GM19468 (cell line): Measurements from ENCODE around the gene NSF.
"Not testable (repeated sequence)": the region's sequence is repeated elsewhere in the genome, so short reads cannot be mapped to it uniquely, and the experiment has no call there.

Experiments
- ATAC-seq: cut with Tn5 transposase; IDR thresholded peaks from one replicate; pipeline ENCODE4 v1.9.1; 2021; ENCODE audit warnings: mild to moderate bottlenecking, moderate library complexity, moderate number of reproducible peaks; ENCODE audit not compliant: unreplicated experiment; ENCODE audit errors: extremely low read depth

Gene NSF

DNA sequence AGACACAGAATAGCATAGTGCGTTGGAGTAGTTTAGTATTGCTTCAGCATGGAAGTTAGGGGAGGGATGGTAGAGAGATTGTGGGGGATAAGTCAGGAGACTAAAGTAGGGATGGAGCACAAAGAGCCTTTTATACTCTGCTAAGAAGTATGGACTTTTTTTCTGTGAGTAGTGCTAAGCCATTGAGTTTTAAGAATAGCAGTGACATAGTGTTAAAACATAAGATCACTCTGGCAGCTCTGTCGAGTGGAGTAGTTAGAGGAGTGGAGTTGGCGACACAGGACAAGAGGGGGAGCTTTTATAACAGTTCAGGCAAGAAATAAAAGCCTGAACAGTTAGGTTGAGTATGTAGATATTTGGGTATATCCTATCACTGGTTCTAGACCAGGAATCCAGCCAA is 106.1 kb downstream of the NSF start:
- not testable (repeated sequence) for ATAC-seq

DNA sequence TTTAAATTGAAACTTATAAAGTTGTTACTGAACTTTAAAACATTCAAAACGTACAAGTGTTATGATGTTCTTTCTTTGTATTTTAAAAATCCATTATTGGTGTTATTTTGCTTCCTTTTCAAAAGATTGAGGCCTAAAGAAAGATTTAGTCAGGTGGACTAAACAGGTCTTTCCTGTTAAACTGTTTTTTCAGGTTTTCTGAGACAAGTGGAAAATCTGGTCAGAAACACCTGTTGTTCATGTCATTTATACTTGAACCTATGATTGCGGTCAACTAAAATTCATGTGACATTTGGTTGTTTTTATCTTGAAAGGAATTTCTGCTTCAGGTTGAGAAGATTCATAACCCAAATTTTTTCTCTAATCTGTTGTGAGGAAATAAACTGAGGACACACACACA is 108.5 kb downstream of the NSF start:
- ATAC-seq = not testable (repeated sequence)

DNA sequence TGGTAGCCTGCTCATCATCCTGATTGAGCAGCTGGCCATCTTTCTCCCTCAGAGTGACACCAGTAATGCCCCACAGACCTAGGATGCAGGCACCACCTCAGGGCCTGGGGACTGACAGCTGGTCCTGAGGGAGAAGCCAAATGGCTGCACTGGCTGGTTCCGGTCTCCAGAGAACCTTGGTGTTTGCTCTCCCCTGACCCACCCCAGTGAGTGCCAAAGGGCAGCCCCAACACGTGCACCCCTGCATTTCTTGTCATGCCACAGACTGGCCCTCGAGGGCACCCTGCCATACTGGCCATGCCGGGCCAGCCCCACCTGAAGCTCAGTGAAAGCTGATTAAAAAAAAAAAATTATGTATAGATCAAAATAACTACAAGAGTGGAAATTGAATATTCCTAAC is 127.5 kb downstream of the NSF start:
- no peak for ATAC-seq

DNA sequence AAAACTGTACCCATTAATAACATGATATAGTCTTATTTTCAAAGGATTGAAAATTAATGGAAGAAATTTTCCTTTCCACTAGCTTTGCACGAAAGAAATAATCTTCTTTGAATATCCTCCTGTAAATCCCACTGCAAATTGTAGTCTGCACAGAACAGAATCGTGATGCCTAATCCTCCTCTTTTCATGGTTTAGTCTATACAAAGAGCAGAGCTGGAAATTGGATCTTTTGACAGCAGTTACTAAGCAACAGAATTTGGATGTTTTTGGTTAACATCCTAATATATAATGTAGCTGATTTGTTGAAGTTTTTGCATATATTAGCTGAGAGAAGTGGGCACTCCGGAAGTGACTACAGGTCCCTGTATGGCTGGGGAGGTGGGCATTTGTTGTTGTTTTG is 129.4 kb downstream of the NSF start:
- ATAC-seq = no peak

DNA sequence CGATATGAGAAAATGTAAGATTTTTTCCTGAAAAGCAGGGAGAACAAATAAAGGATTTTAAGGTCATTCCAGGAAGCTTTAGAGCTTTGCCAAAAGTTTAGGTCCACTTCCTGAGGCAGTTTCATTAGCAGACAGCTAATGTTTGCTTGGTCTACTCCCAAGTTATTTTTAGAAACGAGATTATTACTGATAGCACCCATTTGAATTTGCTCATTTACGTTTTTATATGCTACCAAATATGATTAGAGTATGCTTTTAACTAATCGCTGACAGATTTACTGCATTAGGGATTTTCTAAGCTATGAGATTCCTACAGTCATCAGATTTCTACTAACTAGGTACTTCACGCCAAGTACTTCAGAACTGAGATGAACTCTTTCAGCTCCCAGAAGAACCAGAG is 129.9 kb downstream of the NSF start:
- no peak for ATAC-seq

DNA sequence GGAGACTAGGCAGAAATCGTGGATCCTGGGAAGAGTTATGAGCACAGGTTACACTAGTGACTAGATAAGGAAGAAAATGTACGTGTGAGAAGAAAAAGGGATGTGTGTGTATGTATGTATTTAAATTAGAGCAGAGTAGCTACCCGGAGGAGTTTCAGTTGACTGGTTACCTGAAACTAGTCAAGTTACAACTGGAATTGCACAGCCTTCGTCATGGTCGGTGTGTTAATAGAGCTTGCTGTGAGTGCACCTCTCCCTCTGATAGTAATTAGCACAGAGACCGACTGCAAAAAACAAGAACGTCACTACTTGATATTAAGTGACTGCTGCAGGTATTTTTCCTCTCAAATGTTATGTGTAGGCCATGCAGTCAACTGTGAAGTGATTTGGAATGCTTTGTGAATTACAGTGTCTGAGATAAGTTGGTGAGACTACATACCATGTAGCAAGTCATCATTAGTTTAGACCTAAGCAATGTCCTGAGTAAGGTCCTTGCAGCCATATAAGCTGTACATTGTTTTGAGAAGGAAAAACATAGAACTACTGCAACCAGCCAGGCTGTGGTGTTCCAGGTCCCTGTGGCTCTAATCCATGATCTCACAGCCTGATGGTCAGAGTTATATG is 132.3 kb downstream of the NSF start:
- no peak for ATAC-seq

DNA sequence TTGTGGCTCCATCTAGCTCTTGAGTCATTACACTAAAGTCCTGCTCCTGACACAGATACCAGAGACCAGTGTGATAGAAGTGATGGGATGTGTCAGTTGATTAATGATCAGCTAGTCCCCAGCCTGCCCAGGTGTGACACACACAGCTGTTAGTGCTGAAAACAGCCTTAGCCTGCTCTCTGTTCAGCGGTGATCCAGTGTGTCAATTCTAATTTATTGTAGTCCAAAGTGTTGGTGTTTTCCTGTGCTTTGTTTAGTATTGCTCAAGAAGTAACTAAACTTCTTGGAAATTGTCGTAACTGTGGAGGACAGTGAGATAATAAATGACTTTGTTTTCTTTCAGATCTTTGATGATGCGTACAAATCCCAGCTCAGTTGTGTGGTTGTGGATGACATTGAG is 135.7 kb downstream of the NSF start:
- ATAC-seq = no peak

DNA sequence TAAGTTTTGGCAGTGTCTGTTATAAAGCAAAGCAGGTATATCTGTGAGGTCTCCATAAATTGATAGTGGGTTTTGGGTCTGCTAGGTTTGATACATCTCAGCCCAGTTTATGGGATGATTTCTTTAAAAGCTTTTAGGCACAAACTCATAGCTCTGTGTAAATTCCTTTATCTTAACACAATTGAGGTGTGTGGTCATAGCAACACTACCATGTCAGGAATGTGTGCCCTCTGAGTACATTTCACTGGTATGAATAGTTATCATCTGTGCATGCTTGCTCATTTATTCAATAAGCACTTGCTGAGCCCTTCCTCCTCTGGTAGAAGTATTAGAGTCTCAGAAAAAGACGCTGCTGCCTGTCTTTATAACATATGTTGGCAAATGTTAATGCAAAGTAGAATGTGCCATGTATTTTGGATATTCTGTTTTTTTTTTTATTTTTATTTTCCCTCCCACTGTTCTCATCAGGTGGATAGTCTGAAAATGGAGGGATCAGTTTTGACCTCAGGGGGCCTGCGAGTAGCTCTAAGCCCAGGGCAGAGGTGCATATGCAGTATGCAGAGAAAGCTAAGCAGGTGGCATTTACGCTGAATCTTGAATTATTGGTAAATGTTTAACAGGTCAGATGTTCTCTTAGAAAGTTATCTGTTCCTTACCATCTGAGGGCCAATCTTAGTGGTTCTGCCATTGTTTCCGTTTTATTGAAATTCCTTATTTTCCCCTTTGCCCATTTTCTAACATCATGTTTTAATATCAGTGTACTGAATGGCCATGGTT is 137.3 kb downstream of the NSF start:
- ATAC-seq = no peak

DNA sequence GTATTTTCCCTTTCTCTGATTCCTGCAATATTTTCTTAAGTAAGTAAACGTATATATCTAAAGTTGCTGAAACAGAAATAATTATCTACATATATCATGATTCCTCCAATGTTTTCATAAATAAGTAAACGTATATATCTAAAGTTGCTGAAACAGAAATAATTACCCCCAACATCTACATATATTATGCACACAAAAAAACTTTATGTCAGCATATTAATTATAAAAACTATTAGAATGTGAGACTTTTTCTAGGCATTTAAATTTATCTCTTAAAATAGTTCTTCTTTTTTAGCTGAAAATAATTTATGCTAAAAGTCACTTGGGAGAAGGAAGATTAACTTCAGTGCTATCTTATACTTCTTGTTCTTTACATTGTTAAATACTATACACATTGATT is 139.6 kb downstream of the NSF start:
- no peak for ATAC-seq

DNA sequence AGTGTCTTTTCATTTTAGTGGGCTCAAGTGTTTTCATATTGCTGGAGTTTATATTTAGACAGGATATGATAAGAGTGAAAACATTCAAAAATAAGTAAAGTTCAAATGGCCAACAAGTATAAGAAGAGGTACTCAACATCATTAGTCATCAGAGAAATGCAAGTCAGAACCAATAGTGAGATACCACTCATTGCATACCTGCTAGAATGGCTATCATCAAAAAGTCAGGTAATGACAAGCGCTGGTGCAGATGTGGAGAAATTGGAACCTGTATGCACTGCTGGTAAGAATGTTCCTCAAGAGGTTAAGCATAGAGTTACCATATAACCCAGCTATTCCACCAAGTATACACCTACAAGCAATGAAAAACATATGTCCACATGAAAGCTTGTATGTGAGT is 140.2 kb downstream of the NSF start:
- no peak for ATAC-seq

DNA sequence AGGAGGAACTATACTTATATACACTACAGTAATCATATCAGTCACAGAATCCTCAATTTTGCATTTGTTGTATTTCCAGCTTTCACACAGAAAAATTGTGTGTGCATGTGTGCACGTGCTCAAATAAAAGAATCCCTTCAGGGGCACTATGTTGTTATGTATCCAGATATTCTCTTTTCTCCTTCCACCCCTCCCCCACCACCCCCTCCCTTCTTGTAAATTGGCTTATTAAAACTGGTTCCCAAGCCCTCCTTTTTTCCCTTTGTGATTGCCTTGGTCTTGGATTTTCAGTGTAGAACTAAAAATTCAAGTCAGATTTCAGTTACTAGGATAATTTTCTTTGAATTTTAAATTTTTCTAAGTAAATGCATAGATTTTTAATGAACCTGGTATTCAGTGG is 141.7 kb downstream of the NSF start:
- no peak for ATAC-seq

DNA sequence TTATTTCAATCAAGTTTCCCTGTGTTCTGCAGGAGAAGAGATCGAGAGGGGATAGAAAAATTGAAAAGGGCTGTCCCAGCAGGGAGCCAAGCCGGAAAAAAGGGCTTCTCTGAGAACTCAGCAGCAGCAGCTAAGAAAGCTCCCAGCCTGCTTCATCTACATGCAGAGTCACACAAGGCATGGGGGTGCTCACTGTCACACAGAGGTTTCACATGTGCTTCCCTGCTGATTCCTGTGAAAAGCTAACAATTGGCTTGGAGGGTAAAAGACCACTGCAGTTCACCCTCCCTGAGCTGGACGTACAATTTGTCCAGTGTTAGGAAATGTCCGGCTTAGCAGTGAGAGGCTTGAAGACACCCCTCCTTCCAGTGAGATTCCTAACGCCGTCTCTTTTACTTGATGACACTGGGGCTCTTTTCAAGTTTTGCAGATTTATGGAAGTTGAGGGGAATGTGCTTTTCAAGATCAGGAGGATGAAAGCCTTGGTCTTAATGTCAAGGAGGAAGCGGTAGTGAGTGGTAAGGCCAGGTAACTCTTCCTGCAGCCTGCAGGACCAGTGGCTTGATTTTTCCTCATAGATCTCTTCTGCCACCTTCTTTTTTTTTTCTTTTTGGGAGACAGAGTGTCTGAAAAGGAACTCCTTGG is 142.4 kb downstream of the NSF start:
- no peak for ATAC-seq

DNA sequence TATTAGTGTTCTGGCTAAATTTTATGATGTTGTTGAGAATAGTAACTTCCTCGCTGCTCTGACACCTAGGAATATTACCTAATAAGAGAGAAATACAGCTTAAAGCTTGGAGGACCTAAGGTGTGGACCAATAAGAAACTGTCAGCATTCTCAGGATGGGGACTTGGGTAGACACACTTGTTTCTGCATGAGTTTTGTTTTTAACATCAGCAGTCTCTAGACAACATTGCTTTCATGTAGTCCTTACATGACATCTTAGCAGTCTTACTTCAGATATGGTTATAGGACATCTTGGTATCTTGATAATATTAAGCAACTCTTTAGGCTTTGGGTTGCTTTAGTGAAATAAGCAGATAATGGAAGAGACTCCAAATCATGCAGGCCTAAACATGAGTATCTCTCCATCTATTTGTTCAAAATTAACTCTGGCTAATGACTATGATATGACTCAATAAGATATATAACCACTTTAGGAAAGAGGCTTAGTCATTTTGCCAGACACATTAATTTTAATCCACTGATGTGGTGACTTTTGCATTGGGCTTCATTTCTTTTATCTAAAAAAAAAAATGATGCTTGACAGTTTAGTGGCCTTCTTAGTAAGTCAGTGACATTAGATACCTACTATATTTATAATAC is 143.5 kb downstream of the NSF start:
- ATAC-seq = no peak

DNA sequence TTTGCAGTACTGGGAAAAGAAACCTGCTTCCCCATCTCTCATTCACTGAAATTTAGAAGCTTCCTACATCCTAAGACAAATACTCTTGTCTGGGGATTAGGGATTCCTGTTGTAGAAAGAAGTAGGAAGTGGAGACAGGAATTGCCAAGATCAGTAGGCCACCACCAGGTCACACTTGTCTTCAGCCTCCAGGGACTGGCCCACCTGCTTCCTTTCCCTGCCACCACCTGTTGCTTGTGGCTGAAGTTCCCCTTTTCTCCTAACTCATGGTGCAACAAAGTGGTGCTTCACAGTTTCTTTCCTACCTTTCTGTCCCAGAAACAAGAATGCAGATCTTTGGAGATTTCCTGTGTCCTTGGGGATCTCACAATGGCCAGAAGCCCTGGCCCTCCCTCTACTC is 145.6 kb downstream of the NSF start:
- no peak for ATAC-seq

DNA sequence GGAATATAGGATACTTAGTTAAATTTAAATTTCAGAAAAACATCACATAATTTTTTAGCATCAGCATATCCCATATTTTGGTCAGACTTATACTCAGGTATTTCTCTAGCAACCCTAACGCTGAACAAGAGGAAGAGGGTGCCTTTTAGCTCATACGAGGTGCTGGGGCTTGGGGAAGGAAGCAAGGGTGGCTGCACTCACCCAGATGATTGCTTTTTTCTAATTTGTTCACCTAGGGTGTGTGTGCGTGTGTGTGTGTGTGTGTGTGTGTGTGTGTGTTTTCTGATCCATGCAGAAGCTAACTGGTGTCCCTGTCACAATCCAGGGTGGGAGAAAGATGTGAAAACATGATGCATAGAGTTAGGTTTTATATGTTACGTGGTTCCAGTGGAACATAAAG is 146.9 kb downstream of the NSF start:
- no peak for ATAC-seq

DNA sequence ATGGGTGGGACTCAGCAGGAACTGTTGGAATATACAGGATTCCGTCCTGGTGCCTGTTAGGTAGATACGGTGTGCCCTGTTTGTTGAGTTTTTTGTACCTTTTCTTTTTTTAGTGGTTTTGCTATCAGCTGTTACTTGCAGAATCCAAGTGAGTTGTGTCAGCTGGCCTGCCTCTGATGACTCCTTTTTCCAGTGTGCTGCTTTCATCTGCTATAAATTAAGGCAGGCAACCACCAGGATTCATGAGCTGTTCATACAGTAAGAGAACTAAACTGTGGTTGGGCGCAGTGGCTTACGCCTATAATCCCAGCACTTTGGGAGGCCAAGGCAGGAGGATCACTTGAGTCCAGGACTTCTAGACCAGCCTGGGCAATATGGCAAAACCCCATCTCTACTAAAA is 148.1 kb downstream of the NSF start:
- no peak for ATAC-seq

DNA sequence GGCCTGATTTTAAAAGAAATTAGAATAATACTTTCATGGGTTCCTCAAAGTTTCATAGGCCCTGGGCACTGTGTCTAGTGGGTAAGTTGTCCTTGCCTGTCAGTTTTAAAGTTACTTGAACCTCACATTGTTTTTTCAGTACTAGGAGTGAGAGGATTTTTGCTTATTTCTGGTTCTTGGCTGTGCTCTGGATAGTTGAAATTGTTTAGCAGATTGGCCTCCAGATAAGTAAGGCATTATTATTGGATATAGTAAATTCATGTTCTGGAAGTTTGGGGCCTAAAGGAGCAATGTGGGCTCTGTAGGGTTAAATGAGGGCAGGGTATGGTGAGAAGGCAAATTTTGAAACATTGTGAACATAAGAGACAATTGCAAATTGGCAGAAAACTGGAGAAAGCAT is 149.5 kb downstream of the NSF start:
- no peak for ATAC-seq

DNA sequence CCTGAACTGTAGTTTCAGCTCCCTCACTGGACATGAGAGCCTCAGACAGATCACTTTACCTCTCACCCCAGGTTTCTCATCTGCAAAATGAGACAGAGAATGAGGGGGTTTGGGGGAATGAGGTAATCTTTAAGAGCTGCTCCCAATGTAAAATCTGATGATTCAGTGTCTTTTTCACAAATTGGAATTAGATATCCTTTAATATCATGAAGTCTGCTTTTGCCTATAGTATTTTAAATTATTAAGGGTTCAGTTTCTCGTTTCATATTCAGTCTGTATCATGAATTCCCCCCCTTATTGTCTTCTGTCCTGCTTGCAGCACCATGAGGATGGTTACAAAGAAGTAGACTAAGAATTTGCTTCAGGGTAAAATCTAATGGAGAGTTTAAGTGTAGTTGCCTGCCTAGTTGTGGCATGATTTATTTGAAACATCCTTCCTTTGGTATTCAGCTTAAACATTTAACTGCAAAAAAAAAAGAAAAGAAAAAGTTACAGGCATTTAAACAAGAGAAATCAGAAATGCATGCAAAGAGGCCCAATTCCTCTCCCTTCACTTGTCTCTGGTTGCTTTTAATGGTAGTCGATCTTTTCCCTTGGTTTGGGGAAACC is 150.8 kb downstream of the NSF start:
- no peak for ATAC-seq

DNA sequence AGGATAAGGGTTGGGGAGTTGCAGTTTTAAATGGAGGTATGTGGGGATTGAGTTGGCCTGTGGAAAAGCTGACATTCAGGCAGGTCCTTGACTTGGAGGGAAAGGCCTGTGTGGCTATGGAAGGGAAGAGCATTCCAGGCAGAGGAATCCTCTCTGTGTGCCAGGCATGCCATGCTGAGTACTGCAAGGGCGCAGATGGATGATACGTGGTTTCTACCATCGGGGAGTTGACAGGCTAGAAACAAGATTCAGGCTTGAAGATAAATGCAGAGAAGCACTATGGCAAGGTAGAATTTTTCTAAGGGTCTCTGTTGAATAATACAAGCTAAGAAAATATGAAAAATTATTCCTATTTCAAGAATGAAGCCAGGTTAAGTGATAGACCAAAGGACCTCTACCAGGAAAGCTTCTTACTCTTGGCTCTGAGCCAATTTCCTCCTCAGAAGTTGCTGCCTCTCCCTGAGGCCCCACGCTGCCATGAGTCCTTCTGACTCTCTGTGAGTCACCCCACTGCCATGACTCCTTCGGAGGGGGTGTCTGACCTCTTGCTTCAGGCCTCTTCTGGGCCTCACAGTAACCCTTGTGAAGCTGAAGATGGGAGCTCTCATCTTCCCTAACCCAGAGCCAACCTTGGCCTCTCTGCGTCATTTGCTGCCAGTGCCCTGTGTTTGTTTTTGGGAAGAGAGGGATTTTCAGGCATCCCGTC is 152.2 kb downstream of the NSF start:
- ATAC-seq = no peak

DNA sequence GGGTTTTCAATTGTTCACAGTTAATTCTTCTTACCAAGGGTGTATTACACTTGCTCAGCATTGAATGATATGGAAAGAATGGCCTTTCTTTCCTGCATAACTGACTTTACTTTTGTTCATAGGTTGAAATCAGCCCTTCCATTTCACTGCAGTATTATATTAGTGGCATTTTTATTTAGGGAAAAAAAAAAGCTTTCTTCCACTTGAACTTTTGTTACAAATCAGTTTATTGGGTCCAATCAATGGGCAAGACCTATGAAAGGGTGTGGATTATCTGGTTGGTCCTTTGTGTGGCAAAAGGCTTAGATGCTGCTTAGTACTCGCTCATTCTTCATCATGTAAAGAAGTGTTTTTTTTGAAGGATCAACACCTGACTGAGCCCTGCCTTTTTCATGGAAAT is 154.0 kb downstream of the NSF start:
- no peak for ATAC-seq
